ENCODE data around the gene APLNR.

APLNR gene

GRCh38 chr11:57240757-57241156, 3.7 kb upstream of the APLNR start:
- DNase-seq (ENCODE audit: low read depth) = no peak
- TF ChIP-seq, protein P1, sequence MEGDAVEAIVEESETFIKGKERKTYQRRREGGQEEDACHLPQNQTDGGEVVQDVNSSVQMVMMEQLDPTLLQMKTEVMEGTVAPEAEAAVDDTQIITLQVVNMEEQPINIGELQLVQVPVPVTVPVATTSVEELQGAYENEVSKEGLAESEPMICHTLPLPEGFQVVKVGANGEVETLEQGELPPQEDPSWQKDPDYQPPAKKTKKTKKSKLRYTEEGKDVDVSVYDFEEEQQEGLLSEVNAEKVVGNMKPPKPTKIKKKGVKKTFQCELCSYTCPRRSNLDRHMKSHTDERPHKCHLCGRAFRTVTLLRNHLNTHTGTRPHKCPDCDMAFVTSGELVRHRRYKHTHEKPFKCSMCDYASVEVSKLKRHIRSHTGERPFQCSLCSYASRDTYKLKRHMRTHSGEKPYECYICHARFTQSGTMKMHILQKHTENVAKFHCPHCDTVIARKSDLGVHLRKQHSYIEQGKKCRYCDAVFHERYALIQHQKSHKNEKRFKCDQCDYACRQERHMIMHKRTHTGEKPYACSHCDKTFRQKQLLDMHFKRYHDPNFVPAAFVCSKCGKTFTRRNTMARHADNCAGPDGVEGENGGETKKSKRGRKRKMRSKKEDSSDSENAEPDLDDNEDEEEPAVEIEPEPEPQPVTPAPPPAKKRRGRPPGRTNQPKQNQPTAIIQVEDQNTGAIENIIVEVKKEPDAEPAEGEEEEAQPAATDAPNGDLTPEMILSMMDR (IDR thresholded peaks at IDR 0.05; ENCODE audit: low read length, missing control alignments) = no peak
- no peak overlapping the region for H3K4me3 ChIP-seq (replicated peaks; ENCODE audit: low read depth, low read length)

DNA sequence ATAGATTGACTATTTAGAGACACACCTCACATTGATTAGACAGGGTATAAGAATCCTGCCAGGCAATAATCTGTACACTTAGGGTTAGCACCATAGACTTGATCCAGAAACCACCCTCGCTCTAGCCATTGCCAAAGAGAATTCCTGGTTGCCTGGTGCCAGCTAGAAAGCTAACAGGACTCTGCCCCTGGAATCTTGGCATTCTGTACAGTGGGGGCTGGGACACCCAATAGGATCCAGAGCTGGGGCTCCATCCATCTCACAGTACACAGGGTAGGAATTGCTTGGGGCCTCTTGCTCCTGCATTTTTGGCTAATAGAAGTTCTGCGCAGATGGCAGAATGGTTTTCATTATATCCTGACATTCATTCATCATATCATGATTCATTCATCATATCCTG, 3.0 kb upstream of the APLNR start:
- H3K4me3 ChIP-seq (replicated peaks; ENCODE audit: low read depth, low read length) = no peak overlapping the region
- TF ChIP-seq, protein P1 (IDR thresholded peaks at IDR 0.05; ENCODE audit: low read length, missing control alignments) = no peak
- no peak for DNase-seq (ENCODE audit: low read depth)

DNA sequence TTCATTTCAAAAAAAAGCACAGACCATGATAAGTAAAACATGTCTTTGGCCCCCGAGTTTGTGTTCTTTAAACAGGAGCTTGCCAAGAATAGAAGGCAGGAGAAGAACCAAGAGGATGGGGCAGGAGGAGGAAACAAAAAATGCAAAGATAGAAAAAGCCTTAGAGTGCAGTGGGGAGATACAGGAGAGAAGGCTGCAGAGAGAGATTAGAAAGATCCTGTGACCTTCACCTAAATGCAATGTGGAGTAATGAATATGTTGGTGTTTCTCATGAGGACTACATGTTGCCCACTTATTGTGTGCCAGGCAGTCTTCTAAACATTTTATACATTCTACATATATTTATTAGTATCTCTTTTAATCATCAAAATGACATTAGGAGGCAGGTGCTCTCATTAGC, 2.3 kb upstream of the APLNR start:
- no peak overlapping the region for H3K4me3 ChIP-seq (replicated peaks; ENCODE audit: low read depth, low read length)
- TF ChIP-seq, protein P1 (IDR thresholded peaks at IDR 0.05; ENCODE audit: low read length, missing control alignments) = no peak
- DNase-seq (ENCODE audit: low read depth) = no peak

GRCh38 chr11:57235761-57236703, 1.0 kb downstream of the APLNR start:
- no peak for DNase-seq (ENCODE audit: low read depth)
- TF ChIP-seq, protein P1 (IDR thresholded peaks at IDR 0.05; ENCODE audit: low read length, missing control alignments) = no peak
- no peak overlapping the region for H3K4me3 ChIP-seq (replicated peaks; ENCODE audit: low read depth, low read length)

DNA sequence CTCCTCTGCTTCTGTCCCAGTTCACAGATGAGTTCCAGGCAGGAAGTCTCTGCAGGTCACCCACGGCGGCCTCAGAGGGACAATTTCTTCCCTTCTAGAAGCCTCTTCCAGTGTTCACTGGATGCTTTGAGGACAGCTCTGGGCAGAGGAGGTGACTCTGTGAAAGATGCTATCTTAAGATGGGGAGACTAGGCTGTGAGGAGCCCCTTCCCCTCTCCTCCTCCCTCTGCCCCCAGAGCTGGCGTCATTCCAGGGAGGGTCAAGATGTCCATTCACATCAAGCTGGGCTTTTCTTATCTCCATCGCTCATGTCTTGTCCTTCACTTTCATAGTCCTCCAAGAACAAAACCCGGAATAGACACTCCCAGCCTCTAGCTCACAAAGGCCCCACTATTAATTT, 3.3 kb downstream of the APLNR start:
- no peak overlapping the region for H3K4me3 ChIP-seq (replicated peaks; ENCODE audit: low read depth, low read length)
- TF ChIP-seq, protein P1 (IDR thresholded peaks at IDR 0.05; ENCODE audit: low read length, missing control alignments) = no peak
- no peak for DNase-seq (ENCODE audit: low read depth)

GRCh38 chr11:57231539-57232253, 5.4 kb downstream of the APLNR start:
- DNase-seq (ENCODE audit: low read depth) = no peak
- H3K4me3 ChIP-seq (replicated peaks; ENCODE audit: low read depth, low read length) = no peak overlapping the region
- TF ChIP-seq, protein P1 (IDR thresholded peaks at IDR 0.05; ENCODE audit: low read length, missing control alignments) = no peak
